ENCODE results near the gene C12orf57.

The C12orf57 gene

GRCh38 chr12:6964605-6965025 is 20.8 kb downstream of the C12orf57 start:
- peaks cover 25% of the 10 kb centered on the region for H3K4me1 ChIP-seq
- H3K36me3 ChIP-seq (ENCODE audit: control insufficient read depth, insufficient read depth, low read length) = no peaks in the 10 kb centered on the region

GRCh38 chr12:6965026-6965661 is 21.3 kb downstream of the C12orf57 start:
- H2AFZ ChIP-seq = no peak overlapping the region
- H3K27me3 ChIP-seq (ENCODE audit: control insufficient read depth, insufficient read depth, low read length) = no peaks in the 10 kb centered on the region
- peak; percentile 95 for TF ChIP-seq CTCF (IDR thresholded peaks at IDR 0.05)
- H3K4me1 ChIP-seq = peaks cover 25% of the 10 kb centered on the region
- peak overlapping the region; percentile 99 for H3K4me3 ChIP-seq (ENCODE audit: low read depth, low read length)
- no peaks in the 10 kb centered on the region for H3K9me3 ChIP-seq (ENCODE audit: control insufficient read depth, low read length)
- peak overlapping the region; percentile 5 for H3K9ac ChIP-seq
- H3K27ac ChIP-seq = peak overlapping the region; percentile 98
- H3K4me2 ChIP-seq (ENCODE audit: low read length) = peak overlapping the region; percentile 97
- peaks cover 60% of the 10 kb centered on the region for H3K79me2 ChIP-seq
- H3K36me3 ChIP-seq (ENCODE audit: control insufficient read depth, insufficient read depth, low read length) = no peaks in the 10 kb centered on the region

More at GRCh38 chr12:6964605-6965025, 20.8 kb downstream of the C12orf57 start:
- H3K4me3 ChIP-seq (ENCODE audit: low read depth, low read length) = peak overlapping the region; percentile 99
- peak overlapping the region; percentile 97 for H3K4me2 ChIP-seq (ENCODE audit: low read length)
- no peaks in the 10 kb centered on the region for H3K27me3 ChIP-seq (ENCODE audit: control insufficient read depth, insufficient read depth, low read length)
- no peak for TF ChIP-seq CTCF (IDR thresholded peaks at IDR 0.05)
- H3K9ac ChIP-seq = peak overlapping the region; percentile 5
- H3K9me3 ChIP-seq (ENCODE audit: control insufficient read depth, low read length) = no peaks in the 10 kb centered on the region
- H2AFZ ChIP-seq = no peak overlapping the region
- H3K79me2 ChIP-seq = peaks cover 55% of the 10 kb centered on the region
- peak overlapping the region; percentile 98 for H3K27ac ChIP-seq

GRCh38 chr12:6965714-6966113 is 21.9 kb downstream of the C12orf57 start:
- no peak overlapping the region for H3K9ac ChIP-seq
- peaks cover 25% of the 10 kb centered on the region for H3K4me1 ChIP-seq
- no peak for TF ChIP-seq CTCF (IDR thresholded peaks at IDR 0.05)
- no peaks in the 10 kb centered on the region for H3K27me3 ChIP-seq (ENCODE audit: control insufficient read depth, insufficient read depth, low read length)
- H3K79me2 ChIP-seq = peaks cover 60% of the 10 kb centered on the region
- H2AFZ ChIP-seq = no peak overlapping the region
- no peak overlapping the region for H3K4me2 ChIP-seq (ENCODE audit: low read length)
- peak overlapping the region; percentile 98 for H3K27ac ChIP-seq
- no peak overlapping the region for H3K4me3 ChIP-seq (ENCODE audit: low read depth, low read length)
- no peaks in the 10 kb centered on the region for H3K9me3 ChIP-seq (ENCODE audit: control insufficient read depth, low read length)
- no peaks in the 10 kb centered on the region for H3K36me3 ChIP-seq (ENCODE audit: control insufficient read depth, insufficient read depth, low read length)

GRCh38 chr12:6966351-6966750 is 22.5 kb downstream of the C12orf57 start:
- Histone ChIP-seq H3K27me3 (ENCODE audit: control insufficient read depth, insufficient read depth, low read length) (no peaks in the 10 kb centered on the region), H3K4me3 (ENCODE audit: low read depth, low read length) (no peak overlapping the region), H3K9me3 (ENCODE audit: control insufficient read depth, low read length) (no peaks in the 10 kb centered on the region), H2AFZ (no peak overlapping the region), H3K4me2 (ENCODE audit: low read length) (no peak overlapping the region), H3K79me2 (peaks cover 61% of the 10 kb centered on the region), H3K9ac (no peak overlapping the region), H3K36me3 (ENCODE audit: control insufficient read depth, insufficient read depth, low read length) (no peaks in the 10 kb centered on the region), H3K4me1 (peaks cover 26% of the 10 kb centered on the region), H3K27ac (no peak overlapping the region)
- TF ChIP-seq CTCF (IDR thresholded peaks at IDR 0.05) = no peak

- no peak overlapping the region for H3K9ac ChIP-seq
- TF ChIP-seq CTCF (IDR thresholded peaks at IDR 0.05) = no peak
- no peak overlapping the region for H2AFZ ChIP-seq
- no peak overlapping the region for H3K4me3 ChIP-seq (ENCODE audit: low read depth, low read length)
- H3K27me3 ChIP-seq (ENCODE audit: control insufficient read depth, insufficient read depth, low read length) = no peaks in the 10 kb centered on the region
- no peaks in the 10 kb centered on the region for H3K36me3 ChIP-seq (ENCODE audit: control insufficient read depth, insufficient read depth, low read length)
- H3K79me2 ChIP-seq = peaks cover 64% of the 10 kb centered on the region
- H3K4me2 ChIP-seq (ENCODE audit: low read length) = no peak overlapping the region
- H3K9me3 ChIP-seq (ENCODE audit: control insufficient read depth, low read length) = no peaks in the 10 kb centered on the region
- peaks cover 24% of the 10 kb centered on the region for H3K4me1 ChIP-seq
- H3K27ac ChIP-seq = no peak overlapping the region
These were observed 23.9 kb downstream of the C12orf57 start for GRCh38 chr12:6967651-6968100.
